Epithelial cell of prostate (primary cell): ENCODE results near the gene TRMU.

Source experiments
- DNase-seq: peaks from one replicate; pipeline ENCODE4 v3.0.0-alpha.2; 2011; ENCODE audit warnings: low read depth, low spot score
- H3K27ac ChIP-seq: fragments of 450-650 bp; 2 replicates; pipeline ENCODE4 v1.5.1; 2017; ENCODE audit warnings: mild to moderate bottlenecking

The TRMU gene

DNA sequence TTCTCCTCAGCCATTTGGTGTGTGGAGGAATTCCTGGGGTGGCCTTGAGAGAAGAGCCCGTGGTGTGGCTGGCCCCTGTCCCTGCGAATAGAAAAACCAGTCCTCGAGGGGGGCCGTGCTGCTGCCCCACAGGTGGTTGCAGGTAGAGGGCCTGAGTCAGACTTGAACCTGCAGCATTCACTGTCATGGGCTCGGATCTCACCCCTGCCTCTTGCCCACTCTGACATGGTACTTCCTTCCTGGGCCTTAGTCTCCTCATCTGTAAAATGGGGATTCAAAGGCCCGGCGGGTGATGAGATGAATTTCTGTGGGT, 19.4 kb downstream of the TRMU start:
- H3K27ac ChIP-seq: no peak overlapping the region
- DNase-seq: no peak

DNA sequence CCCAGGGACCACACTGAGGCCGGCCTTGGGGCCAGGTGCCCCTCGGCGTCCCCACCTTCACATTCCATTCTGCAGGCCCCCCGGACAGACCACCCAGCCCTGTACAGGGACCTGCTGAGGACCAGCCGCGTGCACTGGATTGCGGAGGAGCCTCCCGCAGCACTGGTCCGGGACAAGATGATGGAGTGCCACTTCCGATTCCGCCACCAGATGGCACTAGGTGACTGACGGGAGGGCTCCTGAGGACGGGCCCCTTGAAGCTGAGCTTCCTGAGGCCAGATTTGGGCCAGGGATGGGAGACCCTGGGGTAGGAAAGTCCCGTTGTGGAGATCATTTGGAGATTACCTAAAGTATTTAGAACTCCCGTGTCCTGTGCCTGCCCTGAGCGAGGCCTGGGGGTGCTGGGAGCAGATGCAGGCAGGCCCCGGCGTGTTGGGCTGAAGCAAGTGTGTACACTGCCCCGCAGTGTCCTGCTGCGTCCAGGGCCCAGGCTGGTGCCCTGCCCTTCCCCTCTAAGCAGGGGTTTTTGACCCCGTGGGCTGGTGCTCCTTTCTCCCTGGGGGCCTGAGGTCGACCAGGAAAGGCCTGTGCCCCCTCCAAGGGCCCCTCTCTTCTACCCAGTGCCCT, 20.0 kb downstream of the TRMU start:
- DNase-seq: no peak
- peak overlapping the region; percentile 8 for H3K27ac ChIP-seq

DNA sequence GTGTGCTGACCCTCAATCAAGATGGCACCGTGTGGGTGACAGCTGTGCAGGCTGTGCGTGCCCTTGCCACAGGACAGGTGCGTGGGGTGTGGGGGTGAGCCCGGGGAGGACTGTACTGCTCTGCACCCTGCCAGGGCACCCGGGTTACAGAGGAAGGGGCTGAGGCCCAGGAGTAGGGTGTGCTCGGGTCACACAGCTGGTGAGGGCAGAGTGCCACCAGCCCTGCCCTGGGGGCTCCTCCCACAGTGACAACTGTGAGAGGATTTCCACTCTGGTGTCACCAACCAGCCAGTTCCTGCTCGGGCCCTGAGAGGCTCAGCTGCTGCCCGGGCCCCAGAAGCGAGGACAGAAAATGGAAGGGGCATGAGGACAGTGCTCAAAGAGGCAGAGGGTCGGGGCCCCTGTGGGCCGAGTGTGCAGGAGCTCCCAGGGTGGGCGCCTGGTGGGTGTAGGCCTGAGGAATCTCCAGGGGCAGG, 20.5 kb downstream of the TRMU start:
- H3K27ac ChIP-seq: peak overlapping the region; percentile 8
- no peak for DNase-seq

DNA sequence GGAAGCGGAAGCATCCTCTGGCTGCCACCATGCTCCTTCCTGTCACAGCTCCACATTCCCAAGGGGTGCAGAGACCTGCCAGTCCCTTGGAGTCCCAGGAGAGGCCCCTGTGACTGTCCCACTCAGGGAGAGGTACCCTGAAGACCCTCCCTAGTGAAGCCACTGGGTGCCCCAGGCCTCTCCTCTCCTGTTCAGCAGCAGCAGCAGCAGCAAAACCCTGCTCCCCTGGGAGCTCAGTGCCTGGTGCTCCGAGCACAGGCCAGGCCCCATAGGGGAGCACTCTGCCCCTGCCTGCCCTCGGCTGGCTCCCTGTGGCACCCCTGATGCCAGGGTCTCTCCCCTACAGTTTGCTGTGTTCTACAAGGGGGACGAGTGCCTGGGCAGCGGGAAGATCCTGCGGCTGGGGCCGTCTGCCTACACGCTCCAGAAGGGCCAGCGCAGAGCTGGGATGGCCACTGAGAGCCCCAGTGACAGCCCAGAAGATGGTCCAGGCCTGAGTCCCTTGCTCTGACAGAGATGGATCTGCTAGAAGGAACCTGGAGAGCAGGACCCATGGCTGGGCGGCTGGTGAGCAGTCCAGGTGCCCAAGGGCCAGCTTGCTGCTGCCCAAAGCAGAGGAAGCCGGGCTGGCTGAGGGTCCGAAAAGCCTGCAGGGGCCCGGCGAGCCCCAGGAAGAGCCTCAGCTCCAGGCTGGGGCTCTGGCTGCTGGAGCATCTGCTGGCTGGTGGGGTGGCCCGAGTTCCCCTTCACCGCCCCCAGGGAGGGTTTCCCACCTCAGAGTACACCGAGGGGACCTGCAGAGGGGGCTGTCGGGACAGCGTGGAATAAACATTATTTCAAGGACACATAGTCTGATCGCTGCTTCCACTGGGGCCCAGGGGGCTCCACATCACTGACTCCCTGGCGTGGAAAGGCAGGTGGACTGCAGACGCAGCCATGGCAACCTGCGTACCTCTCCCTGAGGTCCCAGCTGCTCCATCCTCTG, 21.3 kb downstream of the TRMU start:
- no peak for DNase-seq

DNA sequence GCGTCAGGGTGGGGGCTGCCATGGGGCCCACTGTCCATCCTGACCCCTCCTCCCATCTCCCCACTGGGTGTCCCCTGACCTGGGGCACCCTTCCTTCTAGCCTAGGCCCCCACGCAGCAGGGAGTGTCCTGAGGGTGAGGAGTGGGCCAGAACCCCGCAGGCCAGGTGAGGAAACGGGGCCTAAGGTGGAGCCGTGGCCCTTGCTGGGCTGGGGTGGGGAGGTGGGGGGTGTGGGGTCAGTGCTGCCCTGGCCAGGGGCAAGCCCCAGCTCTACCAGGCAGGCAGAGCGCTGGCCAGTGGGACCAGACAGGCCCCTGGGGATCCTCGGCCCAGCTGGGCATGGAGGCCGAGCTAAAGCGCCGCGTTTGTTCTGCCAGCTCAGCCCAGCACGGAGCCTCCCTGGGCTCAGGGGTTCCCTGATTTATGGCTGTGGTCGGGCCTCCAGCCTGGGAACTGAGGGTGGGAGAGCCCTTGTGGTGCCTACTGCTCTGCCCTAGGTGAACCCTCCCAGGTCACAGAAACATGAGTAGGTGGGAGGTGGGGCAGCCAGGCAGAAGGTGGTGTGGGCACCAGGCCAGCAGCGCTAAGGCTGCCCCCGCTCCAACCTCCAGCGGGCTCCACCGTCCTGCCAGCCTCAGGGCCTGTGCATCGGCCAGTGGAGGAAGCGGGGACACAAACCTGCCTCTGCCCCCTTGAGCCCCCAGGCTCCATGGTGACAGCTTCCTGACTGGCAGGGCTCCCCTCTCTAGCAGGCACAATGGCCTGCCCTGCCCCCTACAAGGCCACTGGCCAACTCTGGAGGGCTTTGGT, 22.4 kb downstream of the TRMU start:
- DNase-seq: no peak
- H3K27ac ChIP-seq: no peak overlapping the region

More for the DNA sequence above, 21.3 kb downstream of the TRMU start:
- H3K27ac ChIP-seq: no peak overlapping the region

DNA sequence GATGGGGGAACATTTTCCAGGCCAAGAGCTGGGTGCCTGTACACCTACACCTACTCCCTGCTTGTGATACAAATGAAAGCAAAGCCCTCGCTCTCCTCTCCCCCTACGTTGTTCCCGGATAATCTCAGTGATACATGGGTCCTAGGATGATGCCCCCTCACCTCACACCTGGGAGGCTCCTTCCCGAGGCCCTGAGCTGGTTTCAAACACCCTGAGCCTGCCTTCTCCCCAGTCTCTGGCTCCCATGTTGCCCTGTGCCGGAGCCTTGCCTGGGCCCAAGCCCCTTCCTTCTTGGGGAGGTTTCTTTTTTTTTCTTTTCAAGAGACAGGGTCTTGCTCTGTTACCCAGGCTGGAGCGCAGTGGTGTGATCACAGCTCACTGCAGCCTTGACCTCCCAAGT, 23.3 kb downstream of the TRMU start:
- no peak for DNase-seq
- H3K27ac ChIP-seq: no peak overlapping the region

DNA sequence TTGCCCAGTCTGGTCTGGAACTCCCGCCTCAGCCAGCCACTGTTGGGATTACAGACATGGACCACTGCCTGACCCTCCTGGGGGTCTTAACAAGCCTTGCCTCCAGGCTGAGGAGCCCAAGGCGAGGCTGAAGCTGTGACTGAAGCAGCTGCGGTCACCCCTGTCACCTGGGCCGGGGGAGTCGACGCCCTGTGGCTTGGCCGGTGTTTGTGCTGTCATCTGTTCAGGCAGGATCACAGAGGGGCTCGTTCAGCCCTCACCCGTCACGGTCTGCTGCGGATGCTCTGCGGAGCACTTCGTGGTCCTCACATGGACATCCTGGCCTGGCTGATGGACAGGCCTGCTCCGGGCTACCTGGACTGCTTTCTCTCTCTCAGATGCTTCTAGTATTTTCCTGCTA, 23.8 kb downstream of the TRMU start:
- DNase-seq: no peak
- H3K27ac ChIP-seq: no peak overlapping the region

DNA sequence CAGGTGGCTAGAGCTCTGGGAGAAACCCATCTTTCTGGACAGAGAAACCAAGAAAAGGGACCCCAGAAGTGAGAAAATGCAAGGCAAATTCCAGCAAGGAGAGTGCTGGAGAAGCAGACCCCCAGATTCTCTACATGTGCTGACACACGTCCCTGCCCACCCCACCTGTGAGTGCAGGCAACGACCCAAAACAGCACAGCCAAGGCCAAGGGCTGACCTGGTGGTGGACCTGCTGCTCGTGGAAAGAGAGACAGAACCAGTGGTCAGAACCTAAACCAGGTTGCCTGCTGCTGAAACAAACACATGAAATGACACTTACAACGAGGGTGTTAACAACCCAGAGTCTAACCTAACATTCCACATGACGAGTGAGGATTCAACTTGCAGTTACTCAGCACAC, 24.6 kb downstream of the TRMU start:
- no peak for DNase-seq
- no peak overlapping the region for H3K27ac ChIP-seq

DNA sequence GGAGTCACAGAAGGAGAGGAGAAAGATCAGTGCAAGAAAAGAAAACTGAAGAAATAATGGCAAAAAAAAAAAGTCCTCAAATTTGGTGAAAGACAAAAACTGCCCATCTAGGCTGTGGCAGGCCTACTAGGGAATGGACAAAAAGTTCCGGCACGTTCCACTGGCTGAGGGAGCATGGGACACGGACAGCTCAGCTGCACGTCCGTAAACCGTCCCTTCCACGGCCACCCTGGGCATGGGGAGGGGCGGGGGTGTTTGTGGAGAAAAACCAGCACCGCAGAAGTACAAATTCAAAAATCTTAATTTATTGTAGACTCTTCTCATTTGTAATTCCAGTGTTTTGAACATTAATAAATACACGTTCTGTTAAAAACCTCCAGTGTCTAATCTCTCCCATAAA, 25.4 kb downstream of the TRMU start:
- no peak overlapping the region for H3K27ac ChIP-seq
- no peak for DNase-seq

DNA sequence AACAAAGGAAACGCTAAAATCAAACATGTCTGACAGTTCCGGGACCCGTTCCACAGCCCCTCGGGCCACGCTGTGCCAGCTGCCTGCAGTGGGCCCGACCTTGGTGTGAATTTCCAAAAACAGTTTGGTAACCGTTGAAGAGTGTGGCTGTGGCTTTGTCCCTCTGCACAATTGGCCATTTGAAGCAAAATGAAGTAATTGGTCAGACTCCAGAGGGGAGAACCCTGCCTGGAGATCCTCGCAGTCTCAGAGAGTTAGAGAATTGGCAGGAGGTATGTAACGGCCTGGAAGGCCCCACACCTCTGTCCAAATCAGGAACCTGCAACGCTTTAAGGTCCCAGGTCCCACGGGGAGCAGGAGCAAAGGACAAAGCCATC, 26.3 kb downstream of the TRMU start:
- H3K27ac ChIP-seq: no peak overlapping the region
- no peak for DNase-seq

DNA sequence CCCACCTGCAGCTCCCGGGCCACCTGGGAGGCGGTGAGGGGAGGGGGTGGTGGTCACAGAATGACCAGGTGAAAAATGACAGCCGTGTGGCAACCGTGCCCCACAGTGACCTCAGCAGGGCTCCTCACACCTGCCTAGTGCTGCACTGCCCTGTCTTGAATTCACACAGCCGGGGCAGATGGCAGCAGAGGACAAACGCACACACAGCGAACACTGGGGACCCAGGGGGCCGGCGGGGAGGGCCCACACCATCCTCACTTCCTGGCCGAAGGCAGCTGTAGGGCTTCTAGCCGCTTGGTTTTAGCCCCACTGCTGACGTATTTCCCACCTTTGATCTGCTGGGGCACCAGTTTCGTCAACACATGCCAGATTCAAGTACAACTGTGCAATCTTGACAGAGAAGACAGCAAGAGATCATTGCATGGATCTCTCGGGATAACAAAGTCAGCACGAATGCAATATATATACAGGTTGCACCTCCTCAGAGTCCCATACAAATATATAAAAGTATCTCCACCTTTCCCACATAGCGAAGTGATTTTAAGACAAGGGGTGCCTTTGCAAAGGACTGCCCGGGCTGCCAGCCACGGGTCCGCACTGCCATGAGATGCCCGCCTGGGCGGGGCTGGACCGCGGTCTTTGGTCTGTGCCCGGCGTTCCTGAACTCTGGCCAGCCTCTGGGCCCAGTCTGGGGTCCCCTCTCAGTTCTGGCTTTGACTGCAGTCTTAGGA, 26.9 kb downstream of the TRMU start:
- DNase-seq: no peak
- no peak overlapping the region for H3K27ac ChIP-seq

DNA sequence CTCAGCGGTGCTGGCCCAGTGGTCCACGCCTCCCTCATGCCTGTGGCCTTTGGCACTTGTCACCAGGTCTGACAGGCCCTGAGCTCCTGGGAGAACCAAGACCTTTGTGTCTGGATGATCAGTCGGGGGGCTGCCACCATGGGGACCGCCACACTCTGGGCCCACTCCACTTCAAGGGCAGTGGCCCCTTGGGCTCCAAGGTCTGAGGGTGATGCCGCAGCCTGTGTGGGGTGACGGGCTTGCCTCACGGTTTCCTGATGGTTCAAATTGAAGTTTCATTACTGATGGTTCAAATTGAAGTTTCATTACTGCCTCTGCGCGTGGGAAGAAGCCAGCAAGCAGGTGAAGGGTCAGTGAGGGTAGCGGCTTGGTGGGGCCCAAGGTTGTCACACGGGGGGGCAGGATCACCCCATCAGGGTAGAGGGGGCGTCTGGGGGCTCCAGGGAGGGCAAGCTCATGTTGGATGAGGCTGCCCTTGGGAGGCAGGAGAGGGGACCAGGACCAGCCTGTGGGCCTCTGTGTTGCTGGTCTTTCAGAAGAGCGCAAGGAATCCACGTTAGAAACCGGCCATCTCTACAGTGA, 27.5 kb downstream of the TRMU start:
- DNase-seq: no peak

DNA sequence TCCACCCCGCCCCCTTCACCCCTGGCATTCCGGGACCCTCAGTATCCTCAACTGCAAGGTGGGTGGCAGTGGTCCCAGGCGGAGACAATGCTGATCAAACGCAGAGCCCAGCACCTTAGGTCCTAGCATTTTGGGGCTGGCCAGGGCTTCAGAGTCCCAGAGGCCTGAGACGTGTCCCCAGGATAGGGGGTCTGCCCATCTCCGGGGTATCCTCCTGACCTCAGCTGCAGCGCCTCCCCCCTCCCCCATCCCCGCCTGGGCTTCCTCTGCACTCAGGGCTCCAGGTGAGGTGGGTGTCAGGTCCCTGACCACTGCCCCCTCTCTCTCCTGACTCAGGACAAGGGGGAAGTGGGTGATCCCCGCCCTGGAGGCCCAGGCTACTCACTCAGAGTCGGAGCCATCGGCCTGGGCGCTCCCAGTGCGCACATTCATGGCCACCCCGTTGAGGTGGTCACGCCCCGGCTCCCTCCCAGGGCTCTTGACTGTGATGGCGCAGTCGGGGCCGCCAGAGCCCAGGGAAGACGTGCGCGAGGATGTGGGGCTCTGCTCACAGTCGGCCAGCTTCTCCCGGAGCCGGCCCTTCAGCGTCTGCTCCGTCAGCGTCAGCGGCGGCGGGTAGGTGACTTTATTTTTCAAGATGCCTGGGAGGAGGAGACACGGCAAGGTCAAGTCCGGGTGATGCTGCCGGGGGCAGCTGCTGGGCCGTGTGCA, 28.3 kb downstream of the TRMU start:
- no peak for DNase-seq
- H3K27ac ChIP-seq: no peak overlapping the region

More for the DNA sequence above, 27.5 kb downstream of the TRMU start:
- no peak overlapping the region for H3K27ac ChIP-seq

DNA sequence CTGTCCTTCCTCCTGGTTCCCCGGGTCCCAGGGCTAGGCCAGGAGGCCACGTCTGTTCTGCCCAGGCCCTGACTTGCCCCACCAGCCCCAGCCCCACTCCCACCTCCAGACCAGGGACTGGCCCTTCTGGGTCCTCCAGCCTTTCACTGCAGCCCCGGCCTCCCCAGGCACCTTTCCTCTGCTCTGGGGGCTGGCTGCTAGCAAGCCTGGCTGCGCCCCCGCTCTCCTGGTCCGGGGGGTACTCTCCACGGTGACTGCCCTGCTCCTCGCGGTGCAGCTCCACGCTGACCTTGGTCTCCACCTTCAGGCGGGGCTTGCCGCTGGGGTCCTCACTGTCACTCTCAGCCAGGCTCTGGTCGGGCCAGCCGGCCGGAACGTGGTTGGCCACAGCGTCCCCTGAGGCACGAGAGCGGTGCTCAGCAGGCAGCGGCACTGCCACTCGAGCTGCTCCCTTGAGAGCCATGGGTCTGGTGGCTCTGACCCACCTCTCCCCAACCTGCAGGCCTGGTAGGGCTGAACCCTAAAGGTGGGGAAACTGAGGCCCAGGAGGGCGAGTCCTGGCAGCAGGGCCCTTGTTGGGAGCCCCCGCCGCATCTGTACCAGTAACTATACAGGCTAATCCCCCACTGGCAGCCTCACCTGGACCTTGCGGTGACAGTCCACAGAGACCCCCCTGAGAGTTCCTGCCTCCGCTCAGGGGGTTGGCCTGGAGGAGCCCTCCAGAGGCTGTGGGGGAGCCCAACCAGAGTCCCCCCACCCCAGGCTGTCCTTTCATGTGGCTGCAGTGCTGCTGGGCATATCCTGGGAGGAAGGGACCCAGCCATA, 29.0 kb downstream of the TRMU start:
- no peak overlapping the region for H3K27ac ChIP-seq
- DNase-seq: no peak

DNA sequence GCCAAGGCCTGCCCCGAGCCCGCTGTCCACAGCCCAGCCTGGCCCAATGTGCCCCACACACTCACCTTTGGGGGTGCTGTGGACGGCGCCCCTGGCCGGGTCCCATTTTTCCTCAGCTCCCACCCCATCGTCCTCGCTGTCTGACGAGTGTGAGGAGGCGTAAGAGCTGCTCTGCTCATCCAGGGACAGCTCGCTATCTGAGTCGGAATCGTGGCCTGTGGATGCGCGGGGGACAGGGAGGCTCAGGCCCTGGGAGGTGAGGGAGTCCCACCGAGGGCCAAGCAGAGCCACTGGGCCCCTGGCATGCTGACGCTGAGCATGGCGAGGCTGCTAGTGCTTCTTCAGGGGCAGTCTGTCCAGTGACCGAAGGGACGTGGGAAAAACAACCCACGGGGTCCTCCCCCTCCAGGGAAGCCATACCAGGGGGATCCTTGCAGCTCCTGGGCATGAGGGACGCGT, 29.7 kb downstream of the TRMU start:
- H3K27ac ChIP-seq: no peak overlapping the region
- DNase-seq: no peak

DNA sequence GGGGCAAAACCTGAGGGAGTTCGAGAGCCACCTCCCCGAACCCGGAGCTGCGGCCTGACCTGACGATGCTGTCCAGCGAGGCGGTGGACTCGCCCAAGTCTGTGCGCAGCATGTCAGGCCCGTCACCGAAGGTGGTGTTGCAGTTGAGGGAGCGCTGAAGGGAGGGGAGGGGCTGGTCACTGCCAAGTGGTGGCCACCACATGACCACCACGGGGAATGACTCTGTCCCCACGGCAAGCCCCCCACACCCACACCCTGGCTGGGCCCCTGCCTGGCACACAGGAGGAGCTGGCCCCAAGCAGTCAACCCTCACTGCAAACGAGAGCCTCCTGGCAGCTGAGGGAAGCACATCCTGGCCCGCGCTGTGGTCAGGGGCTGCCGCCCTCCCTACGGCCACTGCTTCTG, 30.8 kb downstream of the TRMU start:
- no peak for DNase-seq
- no peak overlapping the region for H3K27ac ChIP-seq

DNA sequence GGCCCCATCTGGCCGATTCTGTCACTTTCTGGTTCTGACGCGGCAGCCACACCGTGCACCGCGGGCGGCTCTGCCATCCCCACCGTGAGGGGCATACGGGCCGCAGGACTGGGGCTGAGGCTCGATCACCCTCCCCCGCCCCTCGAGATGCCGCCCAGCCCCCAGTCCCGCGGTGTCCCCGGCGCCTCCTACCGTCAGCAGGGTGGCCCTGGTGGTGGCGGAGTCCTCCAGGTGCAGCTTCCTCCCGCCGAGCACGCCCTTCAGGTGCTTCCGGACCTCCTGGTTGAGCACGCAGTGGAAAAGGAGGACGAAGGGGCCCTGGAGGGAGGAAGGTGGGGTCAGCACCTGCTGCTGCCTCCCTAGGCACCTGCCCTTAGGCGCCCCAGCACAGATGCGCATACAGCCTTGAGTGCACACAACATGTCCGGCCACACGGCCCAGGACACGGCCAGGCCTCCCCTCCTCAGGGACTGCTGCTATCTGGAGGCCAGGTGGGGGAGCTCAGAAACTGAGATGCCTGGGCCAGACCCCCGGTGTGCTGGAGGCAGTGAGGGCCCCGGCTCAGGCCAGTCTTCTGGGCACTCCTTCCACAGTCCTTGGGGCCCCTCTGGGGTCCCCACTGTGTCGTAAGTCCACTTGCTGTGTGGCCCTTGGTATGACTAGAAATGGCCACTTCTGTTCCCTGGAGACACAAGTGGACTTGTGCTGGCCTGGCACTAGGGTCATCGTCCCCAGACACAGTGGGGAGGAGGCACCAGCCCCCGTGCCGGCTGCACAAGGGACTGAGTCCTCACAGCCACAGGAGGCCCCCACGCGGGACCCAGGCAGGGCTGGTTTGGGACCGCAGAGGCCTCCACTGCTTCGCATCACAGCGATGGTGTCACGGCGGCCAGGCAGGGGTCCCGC, 31.5 kb downstream of the TRMU start:
- H3K27ac ChIP-seq: no peak overlapping the region

More for the DNA sequence above, 31.5 kb downstream of the TRMU start:
- no peak for DNase-seq
